Vagina (tissue), 2 donors: ENCODE measurements around the gene TM9SF4.

ENCODE experiments used
- POLR2A ChIP-seq, 2 donors: fragments of 450-650 bp; IDR thresholded peaks; one replicate each; pipeline ENCODE4 v1.6.1; 2017; ENCODE audit warnings: antibody characterized with exemption in 2 of 2, mild to moderate bottlenecking in 2 of 2, moderate library complexity in 2 of 2
- TF ChIP-seq, protein P1 (sequence below), 3 experiments: fragments of 450-650 bp in 2 of 3; fragments of 200-600 bp in 1 of 3; sonication (generic) in 1 of 3; IDR thresholded peaks; one replicate each; pipeline ENCODE4 v1.5.1; 2017 to 2019; ENCODE audit warnings: antibody characterized with exemption in 3 of 3, mild to moderate bottlenecking in 2 of 3, moderate library complexity in 2 of 3

GRCh38 chr20:32063695-32064094 lies 45.8 kb upstream of the TM9SF4 start:
- TF ChIP-seq, protein P1, sequence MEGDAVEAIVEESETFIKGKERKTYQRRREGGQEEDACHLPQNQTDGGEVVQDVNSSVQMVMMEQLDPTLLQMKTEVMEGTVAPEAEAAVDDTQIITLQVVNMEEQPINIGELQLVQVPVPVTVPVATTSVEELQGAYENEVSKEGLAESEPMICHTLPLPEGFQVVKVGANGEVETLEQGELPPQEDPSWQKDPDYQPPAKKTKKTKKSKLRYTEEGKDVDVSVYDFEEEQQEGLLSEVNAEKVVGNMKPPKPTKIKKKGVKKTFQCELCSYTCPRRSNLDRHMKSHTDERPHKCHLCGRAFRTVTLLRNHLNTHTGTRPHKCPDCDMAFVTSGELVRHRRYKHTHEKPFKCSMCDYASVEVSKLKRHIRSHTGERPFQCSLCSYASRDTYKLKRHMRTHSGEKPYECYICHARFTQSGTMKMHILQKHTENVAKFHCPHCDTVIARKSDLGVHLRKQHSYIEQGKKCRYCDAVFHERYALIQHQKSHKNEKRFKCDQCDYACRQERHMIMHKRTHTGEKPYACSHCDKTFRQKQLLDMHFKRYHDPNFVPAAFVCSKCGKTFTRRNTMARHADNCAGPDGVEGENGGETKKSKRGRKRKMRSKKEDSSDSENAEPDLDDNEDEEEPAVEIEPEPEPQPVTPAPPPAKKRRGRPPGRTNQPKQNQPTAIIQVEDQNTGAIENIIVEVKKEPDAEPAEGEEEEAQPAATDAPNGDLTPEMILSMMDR (IDR thresholded peaks at IDR 0.05): no peak
- no peak for TF ChIP-seq POLR2A (IDR thresholded peaks at IDR 0.05)
